HepG2 (cell line): ENCODE data around the gene ZSCAN31. TPM values are rescaled to one million over a fixed set of nuclear protein-coding genes. Genes with fewer than 3 reads are reported as not detected.

Experiments used
- ARNT2 ChIP-seq: sonication (generic); formaldehyde crosslinking; IDR thresholded peaks from 2 replicates; pipeline ENCODE4 v1.8.0; 2022; ENCODE audit warnings: mild to moderate bottlenecking, low read depth, missing genetic modification reagents, moderate library complexity
- BCLAF1 ChIP-seq: fragments of 450-650 bp; IDR thresholded peaks from 2 replicates; pipeline ENCODE4 v1.6.1; 2017; ENCODE audit warnings: mild to moderate bottlenecking
- CCAR2 ChIP-seq: fragments of 200-400 bp; formaldehyde crosslinking; optimal IDR thresholded peaks from 2 replicates; pipeline ENCODE3; 2018; ENCODE audit warnings: low read depth, mild to moderate bottlenecking, low read length, moderate library complexity
- CREBL2 ChIP-seq: sonication (generic); formaldehyde crosslinking; IDR thresholded peaks from 2 replicates; pipeline ENCODE4 v1.8.1; 2023; ENCODE audit warnings: missing genetic modification reagents, mild to moderate bottlenecking, borderline replicate concordance
- GATA4 ChIP-seq: sonication (generic); IDR thresholded peaks from 2 replicates; pipeline ENCODE4 v1.6.1; 2016; ENCODE audit warnings: antibody characterized with exemption, low read depth, borderline replicate concordance
- GTF3A ChIP-seq: sonication (generic); formaldehyde crosslinking; conservative IDR thresholded peaks from 2 replicates; pipeline ENCODE4 v1.4.0; 2020; ENCODE audit warnings: mild to moderate bottlenecking, missing genetic modification reagents
- NCOR1 ChIP-seq: fragments of 200-600 bp; sonication (generic); IDR thresholded peaks from 2 replicates; pipeline ENCODE4 v1.7.0; 2017; ENCODE audit warnings: antibody characterized with exemption, low read length, borderline replicate concordance
- RBAK ChIP-seq: sonication (generic); formaldehyde crosslinking; IDR thresholded peaks from 2 replicates; pipeline ENCODE4 v1.5.1; 2020; ENCODE audit warnings: mild to moderate bottlenecking, missing genetic modification reagents
- RFX3 ChIP-seq: IDR thresholded peaks from 2 replicates; pipeline ENCODE4 v1.6.1; 2016; ENCODE audit warnings: missing biosample characterization, missing genetic modification reagents
- RNF2 ChIP-seq: fragments of 450-650 bp; conservative IDR thresholded peaks from 2 replicates; pipeline ENCODE4 v1.6.1; 2016; ENCODE audit warnings: low read depth
- ZFP37 ChIP-seq: sonication (generic); formaldehyde crosslinking; IDR thresholded peaks from 2 replicates; pipeline ENCODE4 v1.4.0; 2020; ENCODE audit warnings: missing genetic modification reagents, borderline replicate concordance
- ZNF251 ChIP-seq: sonication (generic); formaldehyde crosslinking; IDR thresholded peaks from 2 replicates; pipeline ENCODE4 v1.9.0; 2021; ENCODE audit warnings: mild to moderate bottlenecking, missing genetic modification reagents
- ZNF572 ChIP-seq: sonication (generic); formaldehyde crosslinking; IDR thresholded peaks from 2 replicates; pipeline ENCODE4 v1.5.1; 2020; ENCODE audit warnings: mild to moderate bottlenecking, missing genetic modification reagents
- ZNF577 ChIP-seq: sonication (generic); formaldehyde crosslinking; IDR thresholded peaks from 2 replicates; pipeline ENCODE4 v1.4.0; 2020; ENCODE audit warnings: mild to moderate bottlenecking, low read depth, missing genetic modification reagents, borderline replicate concordance
- ZNF670 ChIP-seq: sonication (generic); formaldehyde crosslinking; IDR thresholded peaks from 2 replicates; pipeline ENCODE4 v1.8.0; 2022; ENCODE audit warnings: mild to moderate bottlenecking, missing genetic modification reagents, borderline replicate concordance
- ZNF724P ChIP-seq: sonication (generic); formaldehyde crosslinking; IDR thresholded peaks from 2 replicates; pipeline ENCODE4 v1.8.0; 2022; ENCODE audit warnings: missing genetic modification reagents, borderline replicate concordance
- ZNF772 ChIP-seq: sonication (generic); formaldehyde crosslinking; IDR thresholded peaks from 2 replicates; pipeline ENCODE4 v1.5.0; 2020; ENCODE audit warnings: mild to moderate bottlenecking, missing genetic modification reagents
- polyA plus RNA-seq, 8 experiments: library from polyadenylated mRNA; depleted of rRNA in 3 of 8; stranded (reverse) in 7 of 8; unstranded in 1 of 8; fragments of >200 nt; fragmentation: Illumina TruSeq in 4 of 8; extraction: Trizol in 4 of 8; gene quantifications; 2 replicates each; pipeline versions ENCODE4 v1.2.1 to v1.2.3, GENCODE V29; 2011 to 2016; ENCODE audit warnings: low read depth in 4 of 8, missing spikeins in 1 of 8, mixed read lengths in 1 of 8; ENCODE audit not compliant: insufficient read depth in 1 of 8
- total RNA-seq, 5 experiments: library from RNA; depleted of rRNA; stranded (reverse); fragments of >200 nt; fragmentation: Illumina TruSeq; extraction: Trizol; gene quantifications; 2 replicates each; pipeline ENCODE4 v1.2.3, GENCODE V29; 2016; ENCODE audit warnings: low read depth in 1 of 5
- TF ChIP-seq, protein P1 (sequence below): conservative IDR thresholded peaks from 2 replicates; pipeline ENCODE4 v1.6.1; 2018; ENCODE audit warnings: missing genetic modification reagents
- TF ChIP-seq, protein P2 (sequence below): sonication (generic); formaldehyde crosslinking; IDR thresholded peaks from 2 replicates; pipeline ENCODE4 v1.4.0; 2020; ENCODE audit warnings: missing genetic modification reagents
- TF ChIP-seq, protein P3 (sequence below): sonication (generic); formaldehyde crosslinking; IDR thresholded peaks from 2 replicates; pipeline ENCODE4 v1.5.0; 2020; ENCODE audit warnings: missing genetic modification reagents

ZSCAN31 gene
- total and polyA plus RNA-seq, 2 of the 13 experiments (the other 11 are each of a cell fraction or from before 2014, with no cell fraction given): 5.3 to 6.2 TPM

DNA sequence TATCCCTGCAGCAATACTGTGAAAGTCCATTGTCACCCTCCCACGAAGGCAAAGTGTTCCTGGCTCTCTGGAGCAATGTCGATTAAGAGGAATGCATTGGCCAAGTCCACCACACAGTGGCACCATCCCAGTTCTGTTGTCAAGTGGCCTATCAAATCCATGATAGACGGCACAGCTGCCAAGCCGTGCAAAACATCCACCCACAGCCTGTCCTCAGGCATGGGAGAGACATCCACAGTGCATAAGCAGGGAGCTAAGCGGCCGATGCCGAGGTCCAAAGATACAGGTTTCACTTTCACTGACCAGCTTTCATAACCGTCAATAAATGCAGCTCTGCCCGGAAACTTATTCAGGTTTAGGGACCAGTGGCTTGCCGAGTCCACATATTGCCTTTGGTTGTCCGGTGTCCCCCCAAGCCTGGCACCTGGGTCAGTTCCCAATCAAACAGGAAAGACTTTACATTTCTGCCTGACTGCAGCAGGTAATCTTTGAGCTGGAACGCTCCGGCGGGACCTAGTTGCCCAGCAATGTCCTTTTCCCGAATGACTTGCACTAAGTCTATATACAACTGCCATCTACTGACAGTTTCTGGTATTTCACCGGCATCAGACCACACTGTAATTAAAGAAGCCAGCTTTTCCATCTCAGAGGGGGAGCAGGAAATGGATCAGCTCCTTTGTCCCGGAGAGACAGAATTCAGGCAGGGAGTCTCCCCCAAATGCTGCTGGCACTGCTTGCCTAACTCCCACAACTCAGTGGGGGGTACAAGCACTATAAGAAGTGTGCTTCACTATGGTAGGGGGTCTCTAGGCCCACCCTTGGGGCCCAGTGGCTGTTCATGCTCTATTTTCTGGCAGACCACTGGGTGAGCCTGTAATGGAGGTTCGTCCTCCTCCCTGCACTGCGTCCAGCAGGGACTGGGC, 20.1 kb upstream of the ZSCAN31 start (continued):
- no peak for TF ChIP-seq BCLAF1
- TF ChIP-seq CREBL2: no peak; the same call in 1 of the 2 replicates
- TF ChIP-seq GTF3A (CRISPR knock-in tag): no peak
- TF ChIP-seq RFX3 (CRISPR knock-in tag): no peak
- TF ChIP-seq RNF2: no peak
- peak; percentile 49 for TF ChIP-seq ZNF772 (CRISPR knock-in tag)
- TF ChIP-seq, protein P1, sequence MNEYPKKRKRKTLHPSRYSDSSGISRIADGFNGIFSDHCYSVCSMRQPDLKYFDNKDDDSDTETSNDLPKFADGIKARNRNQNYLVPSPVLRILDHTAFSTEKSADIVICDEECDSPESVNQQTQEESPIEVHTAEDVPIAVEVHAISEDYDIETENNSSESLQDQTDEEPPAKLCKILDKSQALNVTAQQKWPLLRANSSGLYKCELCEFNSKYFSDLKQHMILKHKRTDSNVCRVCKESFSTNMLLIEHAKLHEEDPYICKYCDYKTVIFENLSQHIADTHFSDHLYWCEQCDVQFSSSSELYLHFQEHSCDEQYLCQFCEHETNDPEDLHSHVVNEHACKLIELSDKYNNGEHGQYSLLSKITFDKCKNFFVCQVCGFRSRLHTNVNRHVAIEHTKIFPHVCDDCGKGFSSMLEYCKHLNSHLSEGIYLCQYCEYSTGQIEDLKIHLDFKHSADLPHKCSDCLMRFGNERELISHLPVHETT (CRISPR knock-in tag): 0 out of 2 replicates have a peak, but pooled peaks have one; percentile 45
- TF ChIP-seq ZNF670 (CRISPR knock-in tag): no peak
- TF ChIP-seq ZNF724P (CRISPR knock-in tag): no peak; the same call in 1 of the 2 replicates
- no peak for TF ChIP-seq CCAR2
- no peak for TF ChIP-seq ZNF577 (CRISPR knock-in tag)
- no peak for TF ChIP-seq GATA4
- TF ChIP-seq, protein P2, sequence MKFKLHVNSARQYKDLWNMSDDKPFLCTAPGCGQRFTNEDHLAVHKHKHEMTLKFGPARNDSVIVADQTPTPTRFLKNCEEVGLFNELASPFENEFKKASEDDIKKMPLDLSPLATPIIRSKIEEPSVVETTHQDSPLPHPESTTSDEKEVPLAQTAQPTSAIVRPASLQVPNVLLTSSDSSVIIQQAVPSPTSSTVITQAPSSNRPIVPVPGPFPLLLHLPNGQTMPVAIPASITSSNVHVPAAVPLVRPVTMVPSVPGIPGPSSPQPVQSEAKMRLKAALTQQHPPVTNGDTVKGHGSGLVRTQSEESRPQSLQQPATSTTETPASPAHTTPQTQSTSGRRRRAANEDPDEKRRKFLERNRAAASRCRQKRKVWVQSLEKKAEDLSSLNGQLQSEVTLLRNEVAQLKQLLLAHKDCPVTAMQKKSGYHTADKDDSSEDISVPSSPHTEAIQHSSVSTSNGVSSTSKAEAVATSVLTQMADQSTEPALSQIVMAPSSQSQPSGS (CRISPR knock-in tag): peak; percentile 65; the same call in 1 of the 2 replicates
- TF ChIP-seq ARNT2 (CRISPR knock-in tag): no peak
- TF ChIP-seq ZFP37 (CRISPR knock-in tag): no peak
- TF ChIP-seq, protein P3, sequence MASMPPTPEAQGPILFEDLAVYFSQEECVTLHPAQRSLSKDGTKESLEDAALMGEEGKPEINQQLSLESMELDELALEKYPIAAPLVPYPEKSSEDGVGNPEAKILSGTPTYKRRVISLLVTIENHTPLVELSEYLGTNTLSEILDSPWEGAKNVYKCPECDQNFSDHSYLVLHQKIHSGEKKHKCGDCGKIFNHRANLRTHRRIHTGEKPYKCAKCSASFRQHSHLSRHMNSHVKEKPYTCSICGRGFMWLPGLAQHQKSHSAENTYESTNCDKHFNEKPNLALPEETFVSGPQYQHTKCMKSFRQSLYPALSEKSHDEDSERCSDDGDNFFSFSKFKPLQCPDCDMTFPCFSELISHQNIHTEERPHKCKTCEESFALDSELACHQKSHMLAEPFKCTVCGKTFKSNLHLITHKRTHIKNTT (CRISPR knock-in tag): no peak
- TF ChIP-seq ZNF572: no peak
- 0 out of 2 replicates have a peak, but pooled peaks have one; percentile 31 for TF ChIP-seq RBAK (CRISPR knock-in tag)
- peak; percentile 51; the same call in 1 of the 2 replicates for TF ChIP-seq NCOR1
- no peak for TF ChIP-seq ZNF251 (CRISPR knock-in tag)
